Iris pigment epithelial cell (primary cell): ENCODE data around the gene MYO1B.

Experiments used
- DNase-seq: peaks from one replicate; pipeline ENCODE4 v3.0.0-alpha.2; 2011; ENCODE audit warnings: low read depth

MYO1B gene

GRCh38 chr2:191459158-191459557 lies 214.0 kb downstream of the MYO1B start:
- no peak for DNase-seq

GRCh38 chr2:191462370-191462769 lies 217.2 kb downstream of the MYO1B start:
- no peak for DNase-seq

- DNase-seq, result no peak
These were observed 218.6 kb downstream of the MYO1B start for GRCh38 chr2:191463790-191464189.

GRCh38 chr2:191465766-191466420 lies 220.7 kb downstream of the MYO1B start:
- DNase-seq, result no peak

GRCh38 chr2:191467113-191467512 lies 221.9 kb downstream of the MYO1B start:
- no peak for DNase-seq

GRCh38 chr2:191470306-191470705 lies 225.1 kb downstream of the MYO1B start:
- no peak for DNase-seq

- no peak for DNase-seq
These were observed 229.3 kb downstream of the MYO1B start for GRCh38 chr2:191474464-191474863.
